Neural crest cell (in vitro differentiated cells): ENCODE measurements around the gene MYH9. TPM values are rescaled to one million over a fixed set of nuclear protein-coding genes. Genes with fewer than 3 reads are reported as not detected.

ENCODE experiments used
- DNase-seq: peaks from one replicate; pipeline ENCODE4 v3.0.0; 2021; ENCODE audit warnings: low read depth, mixed read lengths, low spot score
- H3K27ac Mint-ChIP-seq: one replicate; pipeline ENCODE4 v1.8.0; 2021; ENCODE audit warnings: mild to moderate bottlenecking, mixed read lengths; ENCODE audit not compliant: unreplicated experiment
- H3K27me3 Mint-ChIP-seq: 2 replicates; pipeline ENCODE4 v1.8.0; 2021; ENCODE audit warnings: low read depth, mild to moderate bottlenecking, mixed read lengths
- H3K36me3 Mint-ChIP-seq: 2 replicates; pipeline ENCODE4 v1.8.0; 2021; ENCODE audit warnings: low read depth, mild to moderate bottlenecking, mixed read lengths
- H3K4me1 Mint-ChIP-seq: 2 replicates; pipeline ENCODE4 v1.8.0; 2021; ENCODE audit warnings: mixed read lengths
- H3K4me3 Mint-ChIP-seq: one replicate; pipeline ENCODE4 v1.8.0; 2021; ENCODE audit warnings: mild to moderate bottlenecking, mixed read lengths
- H3K9me3 Mint-ChIP-seq: 2 replicates; pipeline ENCODE4 v1.8.0; 2021; ENCODE audit warnings: mixed read lengths
- CTCF ChIP-seq: fragments of 200-600 bp; sonication (generic); conservative IDR thresholded peaks from 2 replicates; pipeline ENCODE4 v1.5.0; 2021; ENCODE audit warnings: antibody characterized with exemption, mild to moderate bottlenecking
- microRNA-seq: library from miRNA; unstranded; fragments of <30 nt; microRNA quantifications from one replicate; pipeline ENCODE4, GENCODE V29; 2020
- total RNA-seq: library from RNA; stranded (reverse); gene quantifications from 2 replicates; pipeline ENCODE4 v1.2.1, GENCODE V29; 2021

The MYH9 gene
- total RNA-seq, 1 donor from 2014 or later: 160 TPM

- peaks cover 2% of the 10 kb centered on the region for H3K9me3 Mint-ChIP-seq
Measured at GRCh38 chr22:36232715-36233401, 154.9 kb downstream of the MYH9 start.

More at GRCh38 chr22:36232715-36233401, 154.9 kb downstream of the MYH9 start:
- no peak for DNase-seq
- Mint-ChIP-seq H3K27me3 (no peaks in the 10 kb centered on the region), H3K27ac (no peak overlapping the region), H3K36me3 (peaks cover 11% of the 10 kb centered on the region), H3K4me3 (no peak overlapping the region), H3K4me1 (peaks cover 23% of the 10 kb centered on the region)
- no peak for TF ChIP-seq CTCF

Small RNA genes lying within 50 kb of the gene (microRNA-seq; reads per million reads assigned to microRNA genes)
- 1.8 reads per million for gene MIR6819

Other genes with a start within 250 kb of the MYH9 start
- gene APOL3, start 227.2 kb downstream of the MYH9 start, total RNA-seq: not detected in 2 replicates
- gene APOL4, start 186.2 kb downstream of the MYH9 start, total RNA-seq: not detected in 2 replicates
- 14.2 and 15.7 TPM in 2 replicates for gene APOL2, start 148.4 kb downstream of the MYH9 start, total RNA-seq
- not detected in 2 replicates for gene APOL1, start 134.8 kb downstream of the MYH9 start, total RNA-seq
- 77.9 and 78.0 TPM in 2 replicates for gene TXN2, start 93.7 kb upstream of the MYH9 start, total RNA-seq
- 44.8 and 45.1 TPM in 2 replicates for gene FOXRED2, start 119.1 kb upstream of the MYH9 start, total RNA-seq
- gene EIF3D, start 141.2 kb upstream of the MYH9 start, total RNA-seq: 178 and 197 TPM in 2 replicates